IPS-NIHi7 (cell line): ENCODE results near the gene EXOC6B.

ENCODE experiments used
- DNase-seq: peaks from one replicate; pipeline ENCODE4 v3.0.0; 2012; ENCODE audit warnings: mixed read lengths; ENCODE audit errors: extremely low spot score

Gene EXOC6B

DNA sequence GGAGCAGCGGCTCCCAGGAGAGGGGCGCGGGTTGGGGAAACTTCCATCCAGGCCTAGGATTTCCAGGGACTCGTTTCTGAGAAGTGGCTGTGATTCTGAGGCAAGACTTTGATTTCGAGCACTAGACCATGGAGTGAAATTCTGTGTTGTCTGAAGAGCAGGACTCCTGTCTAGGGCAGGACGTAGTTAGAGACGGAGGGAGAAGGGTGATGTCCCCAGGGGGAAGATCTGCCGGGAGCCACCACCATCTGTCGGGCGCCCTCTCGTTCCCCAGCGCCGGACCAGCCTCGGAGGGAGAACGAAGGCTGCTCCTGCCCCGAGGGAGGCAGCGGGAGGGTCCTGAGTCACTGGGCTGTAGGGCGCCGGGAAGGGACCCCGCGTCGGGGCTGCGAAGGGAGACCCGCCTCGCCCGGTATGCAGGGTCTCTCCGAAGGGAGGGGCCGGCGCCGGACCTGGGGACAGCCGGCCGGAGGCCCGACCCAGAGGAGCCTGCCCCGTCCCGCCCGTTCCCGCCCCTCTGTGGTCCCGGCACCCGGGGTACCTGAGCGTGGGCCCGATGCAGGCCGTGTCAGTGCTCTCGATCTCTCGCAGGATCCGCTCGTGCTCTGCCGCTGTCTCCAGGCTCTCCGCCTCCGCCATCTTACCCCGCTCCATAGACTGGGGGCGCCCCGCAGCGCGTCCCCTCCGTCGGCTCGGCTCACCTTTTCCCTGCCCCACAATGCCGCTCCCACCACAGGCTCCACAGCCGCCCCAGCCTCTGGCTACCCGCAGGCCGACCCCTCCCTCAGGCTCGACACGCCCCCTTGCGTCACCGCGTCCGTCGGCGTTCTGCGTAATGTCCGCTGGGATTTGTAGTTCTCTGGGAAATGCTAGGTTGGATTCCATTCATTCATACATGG, at the start of gene EXOC6B:
Gene EXOC6B, minus strand, starts transcription at position 777 of the 899 bp plus-strand sequence.
- DNase-seq: peak; percentile 98

GRCh38 chr2:72871880-72872279, 46.0 kb upstream of the EXOC6B start:
- no peak for DNase-seq

GRCh38 chr2:72871060-72871459, 45.2 kb upstream of the EXOC6B start:
- DNase-seq: no peak

DNA sequence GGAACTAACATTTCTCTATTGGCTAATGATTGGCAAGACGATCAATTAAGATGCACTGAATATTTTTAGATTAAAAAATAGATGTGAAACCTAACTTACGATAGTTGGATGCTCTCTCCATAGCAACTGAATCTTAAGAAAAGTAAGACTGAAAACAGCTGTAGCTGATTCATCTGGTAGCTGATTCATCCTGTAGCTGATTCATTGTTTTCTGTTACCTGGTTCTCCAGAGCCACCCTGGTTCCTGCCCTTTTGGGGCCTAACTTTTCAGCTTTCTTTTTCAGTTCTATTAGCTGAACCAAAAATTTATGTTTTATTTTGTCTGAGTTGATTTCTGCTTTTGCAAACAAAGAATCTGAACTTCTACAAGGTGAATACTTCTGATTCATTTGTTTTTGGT, 38.7 kb upstream of the EXOC6B start:
- no peak for DNase-seq

DNA sequence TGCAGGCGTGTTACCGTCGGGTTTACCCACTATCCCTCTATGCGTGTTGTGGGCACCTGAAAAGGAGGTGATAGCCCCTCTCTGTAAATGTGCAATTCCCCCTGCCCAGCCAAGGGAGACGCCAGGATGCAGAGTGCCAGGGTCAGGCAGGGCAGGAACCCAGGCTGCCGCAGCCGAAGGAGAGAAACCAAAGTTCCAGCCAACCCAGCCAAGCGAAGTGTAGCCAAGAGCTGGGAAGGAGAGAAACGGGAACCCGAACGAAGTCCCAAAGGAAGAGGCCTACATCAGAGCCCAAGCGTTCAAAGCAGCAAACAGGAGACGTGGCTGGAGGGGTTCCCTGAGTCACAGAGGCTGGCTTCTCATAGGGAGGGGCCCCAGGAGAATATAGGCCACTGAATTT, 37.2 kb upstream of the EXOC6B start:
- DNase-seq: peak; percentile 32

DNA sequence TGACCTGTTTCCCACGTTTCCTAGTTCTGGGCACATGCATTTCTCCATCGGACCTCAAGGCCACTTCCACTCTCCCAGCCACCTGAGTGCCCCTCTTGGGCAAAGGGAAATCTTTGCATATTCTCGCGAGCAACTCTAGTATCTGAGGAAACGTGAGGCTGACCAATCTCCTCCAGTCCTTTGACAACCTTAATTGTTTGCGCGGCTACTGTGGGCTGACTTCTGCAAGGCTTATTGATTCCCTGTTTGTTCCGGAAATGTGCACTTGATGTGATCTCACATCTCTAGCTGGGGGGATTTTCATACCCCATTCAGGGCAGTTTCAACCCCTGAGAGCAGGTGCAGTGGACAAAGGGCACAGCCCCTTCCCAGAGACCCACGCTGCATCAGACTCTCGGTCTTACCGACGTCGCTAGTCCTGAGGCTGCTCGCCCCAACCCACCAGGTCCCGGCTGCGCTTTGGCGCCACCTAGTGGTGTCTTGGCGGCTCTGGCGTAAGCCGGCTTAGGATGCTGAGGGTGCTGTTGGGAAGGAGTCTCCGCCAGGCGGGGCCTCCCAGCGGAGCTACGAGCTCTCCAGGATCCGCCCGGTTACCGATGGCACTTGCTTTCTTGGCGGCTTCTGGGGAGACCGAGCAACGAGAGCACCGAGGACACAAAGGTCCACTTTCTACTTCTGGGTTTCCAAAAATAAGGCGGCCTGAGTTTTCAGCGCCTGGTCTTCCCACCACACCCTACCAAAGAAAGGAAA, 36.6 kb upstream of the EXOC6B start:
- DNase-seq: peak; percentile 98

- peak; percentile 77 for DNase-seq
Measured at GRCh38 chr2:72859831-72860262, 34.0 kb upstream of the EXOC6B start.

- peak; percentile 18 for DNase-seq
Measured at GRCh38 chr2:72851333-72851732, 25.5 kb upstream of the EXOC6B start.

GRCh38 chr2:72849138-72849462, 23.3 kb upstream of the EXOC6B start:
- DNase-seq: no peak

- DNase-seq: no peak
Measured at GRCh38 chr2:72848436-72849137, 22.8 kb upstream of the EXOC6B start.

GRCh38 chr2:72847534-72848315, 21.9 kb upstream of the EXOC6B start:
- DNase-seq: no peak

GRCh38 chr2:72846171-72847095, 20.6 kb upstream of the EXOC6B start:
- no peak for DNase-seq

GRCh38 chr2:72843301-72843700, 17.5 kb upstream of the EXOC6B start:
- peak; percentile 31 for DNase-seq

DNA sequence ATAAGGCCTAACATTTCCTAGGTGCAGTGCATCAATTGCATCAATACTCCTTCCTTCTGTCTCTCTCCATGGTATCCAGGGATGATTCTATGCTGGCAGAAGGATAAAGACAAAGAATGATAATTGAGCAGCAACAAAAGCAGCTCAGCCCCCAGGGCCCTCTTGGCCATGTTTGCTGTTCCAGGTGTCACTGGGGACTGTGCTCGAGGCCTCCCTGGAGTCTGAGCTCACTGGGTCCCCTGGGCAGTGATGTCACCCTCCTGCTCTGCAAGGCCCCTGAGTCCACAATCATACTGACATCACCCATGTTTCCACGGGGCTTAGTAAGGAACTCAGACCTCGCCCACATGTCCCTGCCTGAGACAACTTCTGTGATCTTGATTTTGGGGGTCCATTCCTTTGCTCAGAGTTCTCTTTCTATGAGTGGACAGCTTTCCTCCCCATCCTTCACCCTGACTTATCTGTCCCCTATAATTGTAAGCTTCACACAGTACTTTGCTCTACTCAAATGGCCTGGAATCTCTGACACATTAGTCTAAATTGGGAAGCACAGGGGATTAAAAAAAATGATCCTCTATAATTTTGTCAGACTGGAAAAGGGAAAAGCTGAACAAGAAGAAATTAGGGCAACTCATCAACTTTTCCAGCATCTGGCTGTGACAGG, 15.8 kb upstream of the EXOC6B start:
- DNase-seq: no peak

GRCh38 chr2:72840066-72840465, 14.2 kb upstream of the EXOC6B start:
- DNase-seq: no peak

- DNase-seq: no peak
Measured at GRCh38 chr2:72837171-72837570, 11.3 kb upstream of the EXOC6B start.

DNA sequence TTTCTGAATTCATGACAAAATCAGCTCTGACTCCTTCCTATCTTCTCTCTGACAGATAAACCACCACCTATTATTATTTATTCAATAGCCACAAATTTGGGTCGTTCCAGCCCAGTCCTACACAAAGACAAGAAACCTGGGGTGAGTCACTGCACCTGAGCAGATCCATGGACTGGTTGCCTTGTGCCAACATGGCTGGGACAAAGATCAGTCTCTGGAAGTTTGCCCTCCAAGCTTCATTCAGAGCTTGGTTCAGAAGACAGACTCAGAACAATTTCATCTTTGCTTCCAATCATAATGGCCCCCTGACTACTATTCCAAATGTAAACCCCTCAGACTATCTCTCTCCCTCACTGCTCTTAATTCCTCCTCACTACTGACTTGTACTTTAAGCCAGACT, 9.6 kb upstream of the EXOC6B start:
- no peak for DNase-seq

- no peak for DNase-seq
Measured at GRCh38 chr2:72834596-72834995, 8.8 kb upstream of the EXOC6B start.

DNA sequence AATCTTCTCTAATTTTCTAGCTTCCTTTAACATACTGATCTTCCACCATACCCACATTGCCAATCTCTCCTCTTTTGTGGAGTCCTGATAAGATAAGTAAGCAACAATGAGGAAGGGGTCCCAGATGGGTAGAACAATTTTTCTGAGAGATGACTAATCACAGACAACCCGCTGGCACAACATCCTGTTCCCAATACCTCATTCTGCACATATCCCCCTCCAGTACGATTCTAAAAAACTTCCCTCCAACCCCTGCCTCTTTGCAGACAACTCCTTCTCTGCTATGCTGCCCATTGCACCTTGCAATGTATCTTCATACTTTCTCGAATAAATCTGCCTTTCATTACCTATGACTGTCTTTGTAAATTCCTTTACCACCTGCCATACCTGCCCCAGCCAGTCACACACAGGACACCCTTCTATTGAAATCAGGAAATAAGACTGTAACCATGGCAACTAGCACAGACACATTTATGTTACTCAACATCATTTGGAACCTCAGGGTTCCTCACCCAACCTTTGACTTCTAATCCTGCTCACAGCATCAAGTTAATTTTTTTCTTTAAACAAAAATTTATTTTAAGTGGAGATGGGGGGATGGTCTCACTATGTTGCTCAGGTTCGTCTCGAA, 7.4 kb upstream of the EXOC6B start:
- no peak for DNase-seq
